Central memory CD4-positive, alpha-beta T cell (primary cell): ENCODE measurements around the gene MAN1C1.

Experiments used
- DNase-seq: peaks from one replicate; pipeline ENCODE4 v3.0.0; 2022

MAN1C1 gene

DNA sequence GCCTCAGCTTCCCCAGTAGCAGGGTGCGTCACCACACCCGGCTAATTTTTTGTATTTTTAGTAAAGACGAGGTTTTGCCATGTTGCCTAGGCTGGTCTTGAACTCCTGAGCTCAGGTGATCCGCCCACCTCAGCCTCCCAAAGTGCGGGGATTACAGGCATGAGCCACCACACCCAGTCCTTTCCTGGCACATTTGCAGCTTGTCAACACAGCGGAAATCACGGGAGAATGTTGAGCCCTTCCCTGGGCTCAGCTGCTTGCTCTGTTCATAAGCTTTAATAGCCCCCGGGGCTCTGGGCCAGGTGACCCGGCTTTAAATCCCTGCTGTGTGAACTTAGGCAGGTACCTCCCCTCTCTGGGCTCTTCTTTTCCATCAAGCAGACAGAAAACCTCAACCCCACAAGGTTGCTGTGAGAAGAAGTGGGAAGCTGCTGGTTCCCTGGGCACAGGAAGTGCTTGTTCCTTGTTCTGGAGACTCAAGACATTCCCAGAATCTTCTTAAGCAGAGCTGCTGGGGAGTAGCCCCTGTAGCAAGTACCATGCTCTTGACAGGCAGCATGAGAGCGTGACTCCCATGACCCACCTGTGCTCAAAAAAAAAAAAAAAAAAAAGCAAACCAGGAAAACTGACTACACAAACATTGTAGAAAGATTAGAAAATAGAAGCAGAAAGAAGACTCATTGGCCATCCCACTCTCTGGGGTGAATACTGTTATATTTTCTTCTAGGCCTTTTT, 168.9 kb downstream of the MAN1C1 start:
- DNase-seq = no peak

DNA sequence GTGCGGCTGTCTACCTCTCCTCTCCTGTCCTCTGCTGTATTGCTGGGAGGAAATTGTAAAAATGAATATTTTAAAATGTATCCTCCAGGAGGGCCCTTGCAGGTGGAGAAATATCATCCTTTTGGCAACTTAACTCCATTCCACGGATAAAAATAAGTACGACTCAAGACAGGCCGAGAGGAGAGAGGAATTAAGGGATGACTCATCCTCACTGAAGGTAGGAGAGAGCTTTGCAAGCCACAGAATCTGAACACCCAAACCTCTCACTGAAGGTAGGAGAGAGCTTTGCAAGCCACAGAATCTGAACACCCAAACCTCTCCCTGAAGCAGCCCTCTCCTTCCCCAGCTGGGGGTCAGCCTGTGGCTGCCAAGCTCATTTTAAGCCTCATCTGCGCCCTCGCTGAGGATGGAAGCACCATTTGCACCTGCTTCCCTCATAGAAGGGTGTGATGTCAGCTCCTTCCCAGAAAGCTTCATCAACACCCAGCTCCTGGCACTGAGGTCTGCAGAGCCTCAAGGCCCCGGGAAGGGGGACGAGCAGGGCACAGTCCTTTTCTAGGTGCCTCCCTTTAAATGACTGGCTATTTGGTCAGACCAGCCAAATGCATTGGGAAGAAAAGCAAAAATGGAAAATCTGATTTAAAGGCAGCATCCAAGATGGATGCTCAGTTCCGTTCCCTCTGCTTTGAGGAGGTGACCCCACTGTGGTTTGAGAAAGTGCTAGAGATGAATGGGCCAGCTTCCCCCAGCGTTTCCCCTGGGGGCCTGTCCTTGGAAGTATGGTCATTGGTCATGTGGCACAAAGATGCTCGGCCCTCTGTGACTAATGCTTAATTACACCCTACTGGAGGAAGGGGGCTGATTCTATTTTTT, 170.5 kb downstream of the MAN1C1 start:
- no peak for DNase-seq

DNA sequence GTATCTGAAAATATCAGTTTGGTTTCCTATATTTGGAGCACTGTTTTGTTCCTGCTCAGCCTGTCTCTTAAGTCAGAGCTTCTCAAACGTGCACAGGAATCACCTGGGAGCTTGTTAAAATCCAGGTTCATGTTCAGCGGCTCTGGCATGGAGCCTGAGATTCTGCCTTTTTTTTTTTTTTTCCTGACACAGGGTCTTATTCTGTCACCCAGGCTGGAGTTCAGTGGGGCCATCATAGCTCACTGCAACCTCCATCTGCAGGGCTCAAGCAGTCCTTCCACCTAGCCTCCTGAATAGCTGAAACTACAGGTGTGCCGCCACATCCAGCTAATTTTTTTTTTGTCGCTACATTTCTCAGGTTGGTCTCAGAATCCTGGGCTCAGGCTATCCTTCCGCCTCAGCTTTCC, 171.2 kb downstream of the MAN1C1 start:
- DNase-seq = no peak

DNA sequence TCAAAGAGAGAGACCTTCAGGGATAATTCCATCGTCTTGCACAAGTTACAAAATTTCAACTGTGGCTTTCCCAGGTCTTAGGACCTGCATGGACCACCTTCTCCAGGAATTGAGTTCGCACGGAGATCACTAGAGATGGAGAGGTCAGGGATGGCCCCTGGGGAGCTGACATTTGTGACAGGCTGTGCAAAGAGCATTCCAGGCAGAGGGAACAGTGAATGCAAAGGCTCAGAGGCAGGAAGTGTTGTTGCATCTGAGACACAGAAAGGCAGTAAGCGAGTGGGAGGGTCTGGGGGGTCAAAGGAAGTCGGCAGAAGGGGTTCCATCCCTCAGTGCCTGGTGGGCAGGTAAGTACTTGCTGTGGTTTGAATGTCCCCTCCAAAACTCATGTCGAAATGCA, 173.9 kb downstream of the MAN1C1 start:
- no peak for DNase-seq

DNA sequence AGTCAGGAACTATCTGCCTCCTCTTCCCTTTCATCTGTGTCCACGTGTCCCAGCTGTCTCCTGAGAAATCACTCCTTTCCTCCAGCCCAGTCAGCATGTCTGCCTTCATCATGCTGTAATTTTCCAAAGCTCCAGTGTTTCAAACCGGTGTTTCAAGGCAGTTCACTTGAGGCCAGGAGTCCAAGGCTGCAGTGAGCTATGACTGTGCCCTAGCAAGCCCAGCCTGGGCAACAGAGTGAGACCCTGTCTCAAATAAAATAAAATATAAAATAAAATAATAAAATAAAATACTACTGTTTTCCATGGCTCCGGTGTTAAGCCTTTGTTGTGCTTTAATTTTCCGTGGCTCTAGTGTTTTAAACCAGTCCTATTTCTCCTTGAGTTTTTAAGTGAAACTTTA, 175.5 kb downstream of the MAN1C1 start:
- DNase-seq = no peak

DNA sequence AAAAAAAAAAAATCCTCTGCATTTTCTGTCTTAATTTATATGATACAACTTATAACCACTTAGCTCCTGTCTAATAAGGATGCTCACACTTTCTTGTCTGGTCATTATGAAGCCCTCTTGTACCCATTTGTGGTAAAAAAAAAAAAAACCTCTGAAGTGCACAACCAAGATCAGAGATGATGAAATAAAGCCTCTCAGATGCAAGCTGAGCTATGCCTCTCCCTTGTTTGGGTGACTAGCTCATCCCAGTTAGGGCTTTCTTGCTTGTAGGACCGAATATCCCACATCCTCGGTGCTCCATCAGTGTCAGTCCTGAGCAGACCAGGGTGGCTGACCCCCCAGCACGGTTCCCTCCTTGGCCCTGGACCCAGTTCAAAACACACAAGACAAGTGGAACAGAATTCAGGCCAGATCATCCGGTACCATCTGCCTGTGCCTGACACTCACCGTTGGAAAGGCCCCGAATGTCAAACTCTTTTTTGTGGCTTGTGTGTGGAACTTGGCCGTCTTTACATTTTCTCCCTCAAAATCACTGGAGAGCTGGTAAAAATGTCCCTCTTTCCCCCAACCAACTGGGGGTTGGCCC, 177.1 kb downstream of the MAN1C1 start:
- no peak for DNase-seq

DNA sequence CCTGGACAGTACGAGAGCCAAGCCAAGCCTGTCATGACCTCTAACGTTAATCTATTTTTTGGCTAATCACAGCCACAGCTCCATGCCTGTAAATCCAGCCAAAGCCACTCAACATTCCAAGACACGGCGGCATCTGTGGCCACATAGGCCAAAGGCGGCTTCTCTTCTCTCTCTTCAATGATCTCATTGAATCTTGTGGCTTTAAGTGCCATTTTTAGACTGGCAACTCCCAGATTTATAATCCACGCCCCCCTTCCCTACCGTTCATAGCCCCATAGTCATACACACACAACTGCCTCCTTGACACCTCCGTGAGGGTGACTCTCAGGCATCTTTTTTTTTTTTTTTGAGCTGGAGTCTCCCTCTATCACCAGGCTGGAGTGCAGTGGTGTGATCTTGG, 177.7 kb downstream of the MAN1C1 start:
- DNase-seq = no peak

DNA sequence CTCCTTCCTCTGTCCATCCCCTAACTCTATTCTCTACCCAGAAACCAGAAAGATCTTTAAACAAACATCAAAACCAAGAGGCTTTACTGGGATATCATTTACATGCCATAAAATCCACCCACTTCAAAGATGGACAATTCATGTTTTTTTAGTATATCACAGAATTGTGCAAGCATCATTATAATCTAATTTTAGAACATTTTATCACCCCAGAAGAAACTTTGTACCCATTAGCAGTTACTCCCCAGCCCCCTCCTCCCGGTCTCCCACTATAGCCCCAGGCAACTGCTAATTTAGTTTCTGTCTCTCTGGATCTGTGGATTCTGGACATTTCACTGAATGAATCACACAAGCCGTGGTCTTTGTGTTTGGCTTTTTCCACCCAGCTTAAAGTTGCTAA, 178.6 kb downstream of the MAN1C1 start:
- no peak for DNase-seq

DNA sequence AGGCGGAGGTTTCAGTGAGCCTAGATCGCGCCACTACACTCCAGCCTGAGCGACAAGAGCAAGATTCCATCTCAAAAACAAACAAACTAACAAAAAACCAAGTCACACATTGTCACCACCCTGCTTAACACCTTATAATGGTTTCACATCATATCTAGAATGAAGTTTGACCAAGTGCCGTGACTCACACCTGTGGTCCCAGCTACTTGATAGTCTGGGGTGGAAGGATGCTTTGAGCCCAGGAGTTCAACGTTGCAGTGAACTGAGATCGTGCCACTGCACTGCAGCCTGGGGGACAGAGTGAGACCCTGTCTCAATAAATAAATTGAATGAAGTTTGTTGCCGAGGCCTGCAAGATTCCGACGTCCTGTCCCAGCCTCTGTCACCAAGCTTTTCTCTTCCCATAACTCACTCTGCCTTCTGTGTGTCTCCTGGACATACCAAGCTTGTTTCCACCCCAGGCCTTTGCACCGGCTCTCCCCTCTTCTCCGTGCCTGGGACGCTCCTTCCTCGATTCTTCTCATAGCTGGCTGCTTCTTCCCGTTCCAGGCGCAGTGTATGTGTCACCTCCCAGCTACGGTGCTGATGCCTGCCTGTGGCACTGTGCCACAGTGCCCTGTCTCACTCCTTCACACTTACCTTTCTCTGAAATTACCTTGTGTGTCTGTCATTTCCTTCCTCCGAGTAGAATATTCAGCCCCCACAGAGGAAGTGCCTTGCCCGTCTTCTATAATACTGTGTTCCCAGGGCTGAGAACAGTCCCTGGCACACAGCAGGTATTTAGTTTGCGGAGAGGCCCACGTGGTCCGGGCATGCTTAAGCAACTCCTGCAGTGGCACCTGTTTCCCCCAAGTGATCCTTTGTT, 179.6 kb downstream of the MAN1C1 start:
- no peak for DNase-seq

DNA sequence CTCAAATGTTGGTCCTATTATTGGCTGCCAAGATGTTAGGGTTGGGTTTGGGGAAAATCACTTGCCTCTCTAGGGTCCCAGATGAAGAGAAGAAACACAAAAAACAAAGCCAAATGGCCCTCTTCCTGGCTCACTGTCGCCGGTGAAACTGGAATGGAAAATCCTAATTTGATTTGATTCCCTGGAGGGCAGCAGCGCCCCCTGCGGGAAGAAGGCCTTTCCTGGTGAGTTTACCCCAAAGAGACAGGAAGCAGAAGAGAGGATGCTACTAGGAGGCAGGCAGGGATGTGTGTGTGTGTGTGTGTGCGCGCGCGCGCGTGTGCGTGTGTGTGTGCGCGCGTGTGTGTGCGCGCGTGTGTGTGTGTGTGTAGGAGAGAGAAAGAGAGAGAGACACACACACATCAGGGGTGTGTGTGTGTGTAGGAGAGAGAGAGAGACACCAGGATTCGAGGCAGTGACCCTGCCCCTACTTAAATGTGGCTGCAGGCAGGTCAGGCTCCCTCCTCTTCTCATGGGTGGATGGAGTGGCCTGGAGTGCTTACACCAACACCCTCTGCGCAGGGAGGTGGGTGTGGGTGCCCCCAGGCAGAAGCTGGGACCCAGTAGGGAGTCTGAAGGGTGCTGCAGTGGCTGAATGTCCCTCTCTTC, 180.3 kb downstream of the MAN1C1 start:
- peak; percentile 80 for DNase-seq

DNA sequence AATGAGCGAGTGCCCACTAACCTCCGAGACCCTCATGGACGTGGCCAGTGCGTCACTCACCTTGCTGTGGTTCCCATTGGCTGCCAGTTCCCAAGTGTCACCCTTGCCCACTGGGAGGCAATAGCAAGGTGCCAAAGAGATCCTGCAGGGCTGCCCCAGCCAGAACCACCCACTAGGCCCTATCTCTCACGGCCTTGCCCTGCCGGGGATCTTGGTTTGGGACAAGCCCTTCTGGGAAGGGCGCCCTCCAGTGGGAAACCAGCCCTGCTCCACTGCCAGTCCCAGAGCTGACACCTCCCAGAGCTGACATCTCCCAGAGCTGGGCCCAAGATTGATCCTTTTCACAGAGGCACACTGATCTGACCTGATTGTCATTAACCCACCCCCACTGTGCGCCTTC, 181.3 kb downstream of the MAN1C1 start:
- no peak for DNase-seq

DNA sequence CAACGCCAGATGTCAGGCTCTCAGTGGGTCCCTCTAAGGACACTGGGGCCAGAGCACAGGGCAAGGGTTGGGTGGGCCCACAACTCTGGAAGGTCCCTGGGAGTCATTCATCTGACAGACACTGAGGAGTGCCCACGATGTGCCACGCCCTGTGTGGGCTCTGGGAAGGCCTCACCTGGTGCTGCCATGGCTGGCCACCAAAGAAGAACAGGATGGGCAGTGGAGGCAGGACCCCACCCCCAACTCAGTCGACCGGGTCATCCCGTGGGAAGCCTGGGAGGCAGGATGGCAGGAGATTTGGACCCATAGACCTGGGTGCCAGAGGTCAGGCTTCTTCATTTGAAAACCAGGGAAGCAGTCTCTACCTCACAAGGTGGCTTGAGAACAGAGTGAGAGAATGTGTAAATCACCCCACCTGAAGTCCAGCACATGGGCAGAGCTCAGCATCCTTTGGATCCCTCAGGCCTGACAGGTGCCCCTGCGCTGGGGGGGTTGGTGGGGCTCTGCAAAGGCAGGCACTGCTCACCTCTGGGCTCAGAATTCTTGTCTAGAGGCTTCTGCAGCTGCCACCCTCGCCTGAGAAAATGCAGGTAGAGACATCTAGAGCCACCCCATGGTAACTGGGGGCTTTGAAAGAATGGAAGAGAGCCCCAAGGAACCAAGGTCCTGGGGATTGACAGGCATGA, 182.2 kb downstream of the MAN1C1 start:
- DNase-seq = no peak

DNA sequence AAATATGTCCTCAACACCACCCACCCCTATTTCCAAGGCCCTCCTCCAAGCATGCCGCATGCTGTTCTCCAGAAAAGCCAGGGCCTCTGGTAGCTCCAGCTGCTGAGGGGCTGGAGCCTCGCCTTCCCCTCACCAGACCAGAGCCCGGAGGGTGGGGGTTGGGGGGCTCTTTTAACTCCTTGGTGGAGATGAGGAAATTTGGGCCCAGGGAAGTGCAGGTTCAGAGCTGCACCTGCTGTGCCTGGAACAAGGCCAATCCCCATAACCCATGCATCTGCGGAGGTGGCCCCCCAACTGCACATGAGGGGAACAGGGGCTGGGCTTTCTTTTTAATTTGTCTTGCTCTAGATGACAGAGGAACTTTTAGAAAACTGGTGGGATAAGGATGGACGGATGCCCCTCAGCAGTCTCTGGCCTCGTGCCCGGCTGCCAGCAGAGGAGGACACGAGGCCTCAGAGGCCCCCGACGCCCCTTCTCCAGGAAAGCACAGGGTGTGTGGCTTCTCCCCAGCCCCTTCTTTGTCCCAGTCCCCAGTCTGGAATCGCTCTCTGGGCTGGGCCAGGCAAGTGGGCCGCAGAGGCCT, 182.9 kb downstream of the MAN1C1 start:
- no peak for DNase-seq

DNA sequence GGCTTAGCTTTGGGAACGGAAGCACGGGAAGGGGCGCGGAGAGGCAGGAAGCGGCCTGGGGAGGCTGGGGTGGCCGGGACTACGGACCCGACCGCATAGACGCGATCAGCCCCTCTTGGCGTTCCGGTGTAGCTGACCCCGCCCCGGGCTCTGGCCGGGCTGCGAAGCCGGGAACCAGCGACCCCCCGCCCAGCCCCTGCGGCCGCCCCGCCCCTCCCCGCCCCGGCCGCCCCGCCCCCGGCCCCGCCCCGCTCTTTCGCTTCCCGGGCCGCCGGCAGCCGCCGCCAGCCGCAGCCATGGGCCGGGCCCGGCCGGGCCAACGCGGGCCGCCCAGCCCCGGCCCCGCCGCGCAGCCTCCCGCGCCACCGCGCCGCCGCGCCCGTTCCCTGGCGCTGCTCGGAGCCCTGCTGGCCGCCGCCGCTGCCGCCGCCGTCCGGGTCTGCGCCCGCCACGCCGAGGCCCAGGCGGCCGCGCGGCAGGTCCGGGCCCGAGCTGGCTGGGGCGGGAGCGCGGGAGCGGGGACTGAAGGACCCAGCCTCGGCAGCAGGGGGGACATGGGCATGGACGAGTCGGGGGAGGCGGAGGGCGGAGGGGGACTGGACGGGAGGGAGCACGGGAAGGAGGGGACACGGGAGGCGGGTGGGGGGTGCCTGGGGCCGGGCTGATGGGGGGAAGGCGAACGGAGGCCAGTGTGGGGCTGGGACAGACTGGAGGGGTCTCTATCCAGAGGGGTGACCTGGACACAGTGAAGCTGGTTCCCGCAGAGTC, 183.5 kb downstream of the MAN1C1 start, which contains the start of gene SELENON:
Gene SELENON (plus strand): TSS at position 259 of the 768 bp plus-strand sequence. CDS start 38 bp downstream, at position 297.
- no peak for DNase-seq

DNA sequence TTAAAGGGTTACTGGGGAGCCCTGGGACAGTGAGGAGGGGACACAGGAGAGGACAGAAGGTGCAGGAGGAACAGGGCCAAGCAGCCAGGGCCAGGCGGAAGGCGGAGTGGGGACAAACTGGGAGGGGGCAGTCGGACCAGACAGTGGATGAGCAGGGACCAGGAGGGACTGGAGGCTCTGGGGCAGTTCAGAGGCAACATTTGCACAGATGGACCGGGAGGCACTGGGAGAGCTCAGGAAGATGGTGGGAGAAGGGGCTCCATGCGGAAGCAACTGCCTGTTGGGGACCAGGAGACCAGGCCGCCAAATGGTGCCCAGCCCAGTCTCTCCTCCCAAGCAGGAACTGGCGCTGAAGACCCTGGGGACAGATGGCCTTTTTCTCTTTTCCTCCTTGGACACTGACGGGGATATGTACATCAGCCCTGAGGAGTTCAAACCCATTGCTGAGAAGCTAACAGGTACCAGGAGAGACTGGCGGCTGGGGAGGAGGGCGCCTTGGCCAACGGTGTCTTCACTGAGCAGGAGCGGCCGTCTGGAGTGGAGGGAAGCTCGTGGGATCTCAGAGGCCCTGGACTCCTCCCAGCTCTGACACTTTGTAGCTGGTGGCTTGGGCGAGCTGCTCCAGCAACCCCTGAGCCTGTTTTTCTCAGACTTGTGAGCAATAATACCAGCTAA, 184.2 kb downstream of the MAN1C1 start:
- DNase-seq = no peak

DNA sequence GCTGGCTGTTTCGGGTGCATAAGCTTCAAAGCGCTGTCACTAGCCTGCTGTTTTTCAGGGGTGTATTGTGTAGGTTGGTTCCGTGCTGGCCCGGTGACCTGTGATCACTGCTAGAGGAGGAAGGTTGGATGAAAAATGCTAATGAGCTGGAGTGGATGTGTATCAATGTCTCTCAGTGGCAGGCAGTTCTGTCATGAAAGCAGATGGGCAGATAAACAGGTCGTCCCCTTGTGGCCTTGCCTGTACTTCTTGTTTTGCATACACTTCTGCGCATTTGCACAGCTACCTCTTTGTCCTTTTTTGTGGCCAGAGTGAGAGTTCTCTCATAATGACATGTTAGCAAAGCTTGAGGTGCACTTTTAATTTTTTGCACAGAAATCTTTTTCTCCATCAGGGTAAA, 186.3 kb downstream of the MAN1C1 start:
- DNase-seq = no peak

DNA sequence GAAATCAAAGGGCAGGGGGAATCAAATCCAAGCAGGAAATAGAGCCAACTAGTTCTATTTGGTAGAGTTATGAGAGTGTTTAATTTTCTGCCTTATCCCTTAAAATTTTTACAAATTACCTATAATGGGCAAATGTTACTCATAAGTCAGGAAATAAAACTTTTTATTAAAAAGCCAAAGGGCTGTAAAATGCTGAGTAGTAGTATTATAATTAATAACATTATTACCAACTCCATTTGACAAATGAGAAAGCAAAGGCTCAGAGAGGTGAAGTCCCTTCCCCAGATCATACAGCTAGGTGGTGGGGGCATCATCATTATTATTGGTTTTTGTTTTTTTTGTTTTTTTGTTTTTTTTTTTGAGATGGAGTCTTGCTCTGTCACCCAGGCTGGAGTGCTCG, 186.8 kb downstream of the MAN1C1 start:
- DNase-seq = no peak

DNA sequence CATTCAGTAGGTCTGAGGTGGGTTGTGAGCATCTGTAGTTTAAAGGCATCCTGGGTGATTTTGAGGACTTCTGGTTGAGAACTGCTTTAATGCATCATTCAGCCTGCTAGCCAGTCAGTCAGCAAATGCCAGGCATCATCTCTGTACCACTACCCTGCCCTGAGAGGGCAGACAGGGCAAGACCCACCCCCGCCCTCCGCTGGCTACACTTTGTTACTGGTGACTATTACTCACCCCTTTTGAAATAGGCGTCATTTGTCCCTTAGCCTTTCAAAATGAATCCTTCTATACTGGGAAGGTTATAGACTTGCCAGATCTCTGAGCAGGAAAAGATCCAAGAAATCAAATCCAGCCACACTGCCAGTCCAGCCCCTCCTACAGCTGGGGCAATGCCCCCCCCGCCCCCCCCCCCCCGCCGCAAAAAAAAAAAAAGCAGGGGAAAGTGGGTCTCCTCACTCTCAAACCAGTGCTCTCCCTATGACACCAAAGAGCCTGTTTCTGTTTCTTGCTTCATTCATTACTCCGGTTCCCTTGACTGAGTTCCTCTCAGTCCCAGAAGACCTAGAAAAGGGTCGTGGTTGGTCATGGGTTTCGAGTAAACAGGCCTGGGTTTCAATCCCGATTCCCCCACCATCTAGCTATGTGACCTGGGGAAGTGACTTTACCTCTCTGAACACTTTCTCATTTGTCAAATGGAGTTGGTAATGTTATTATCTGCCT, 187.8 kb downstream of the MAN1C1 start:
- no peak for DNase-seq
